SK-N-SH treated with all-trans-retinoic acid at 6 μM for 48 hours (cell line): ENCODE measurements around the gene PBX1.
A peak's percentile ranks its signal among the peaks of the same experiment; 100 is the strongest.

Experiments used
- ATAC-seq: fragments of 200-7000 bp; cut with Tn5 transposase; 3 replicates; pipeline ENCODE4 v1.9.1; 2020; ENCODE audit warnings: mild to moderate bottlenecking, moderate library complexity
- ARNTL ChIP-seq: fragments of 450-650 bp; formaldehyde crosslinking; IDR thresholded peaks from 2 replicates; pipeline ENCODE4 v1.5.0; 2020; ENCODE audit warnings: low read depth, mild to moderate bottlenecking, moderate library complexity, borderline replicate concordance
- CSDC2 ChIP-seq: fragments of 250-450 bp; sonication (Bioruptor Pico); IDR thresholded peaks from 2 replicates; pipeline ENCODE4 v1.5.0; 2020; ENCODE audit warnings: mild to moderate bottlenecking, moderate library complexity
- ESRRG ChIP-seq: fragments of 250-450 bp; sonication (Bioruptor Pico); IDR thresholded peaks from 2 replicates; pipeline ENCODE4 v1.6.1; 2021; ENCODE audit warnings: mild to moderate bottlenecking
- GLIS3 ChIP-seq: fragments of 250-450 bp; sonication (Bioruptor Pico); IDR thresholded peaks from 2 replicates; pipeline ENCODE4 v1.5.0; 2020; ENCODE audit warnings: mild to moderate bottlenecking, moderate library complexity
- ISL1 ChIP-seq: fragments of 250-450 bp; sonication (Bioruptor Pico); IDR thresholded peaks from 2 replicates; pipeline ENCODE4 v2.1.2; 2022; ENCODE audit warnings: mild to moderate bottlenecking, moderate library complexity
- PPARA ChIP-seq: fragments of 250-450 bp; sonication (Bioruptor Pico); IDR thresholded peaks from 2 replicates; pipeline ENCODE4 v1.5.0; 2020; ENCODE audit warnings: mild to moderate bottlenecking, borderline replicate concordance
- RARB ChIP-seq: fragments of 250-450 bp; sonication (Bioruptor Pico); IDR thresholded peaks from 2 replicates; pipeline ENCODE4 v1.8.0; 2021; ENCODE audit warnings: mild to moderate bottlenecking, moderate library complexity
- TCF4 ChIP-seq: fragments of 250-450 bp; sonication (Bioruptor Pico); IDR thresholded peaks from 2 replicates; pipeline ENCODE4 v1.8.0; 2021; ENCODE audit warnings: mild to moderate bottlenecking, moderate library complexity, borderline replicate concordance
- ZC3H10 ChIP-seq: fragments of 250-450 bp; sonication (Bioruptor Pico); IDR thresholded peaks from 2 replicates; pipeline ENCODE4 v1.5.1; 2021; ENCODE audit warnings: mild to moderate bottlenecking, moderate library complexity
- ZFP3 ChIP-seq: fragments of 250-450 bp; sonication (Bioruptor Pico); IDR thresholded peaks from 2 replicates; pipeline ENCODE4 v1.5.0; 2020; ENCODE audit warnings: mild to moderate bottlenecking, moderate library complexity
- ZNF70 ChIP-seq: fragments of 450-650 bp; formaldehyde crosslinking; IDR thresholded peaks from 2 replicates; pipeline ENCODE4 v1.5.0; 2020; ENCODE audit warnings: mild to moderate bottlenecking, moderate library complexity
- TF ChIP-seq, protein P1 (sequence below): fragments of 250-450 bp; sonication (Bioruptor Pico); IDR thresholded peaks from 2 replicates; pipeline ENCODE4 v1.5.1; 2020; ENCODE audit warnings: low read depth, mild to moderate bottlenecking, moderate library complexity
- TF ChIP-seq, protein P2 (sequence below): fragments of 250-450 bp; sonication (Bioruptor Pico); IDR thresholded peaks from 2 replicates; pipeline ENCODE4 v1.5.1; 2021; ENCODE audit warnings: mild to moderate bottlenecking, moderate library complexity
- TF ChIP-seq, protein P3 (sequence below): fragments of 250-450 bp; sonication (Bioruptor Pico); IDR thresholded peaks from 2 replicates; pipeline ENCODE4 v1.8.0; 2020; ENCODE audit warnings: mild to moderate bottlenecking, moderate library complexity, borderline replicate concordance
- TF ChIP-seq, protein P4 (sequence below): fragments of 250-450 bp; sonication (Bioruptor Pico); IDR thresholded peaks from 2 replicates; pipeline ENCODE4 v1.5.0; 2020; ENCODE audit warnings: mild to moderate bottlenecking, moderate library complexity

PBX1 gene

DNA sequence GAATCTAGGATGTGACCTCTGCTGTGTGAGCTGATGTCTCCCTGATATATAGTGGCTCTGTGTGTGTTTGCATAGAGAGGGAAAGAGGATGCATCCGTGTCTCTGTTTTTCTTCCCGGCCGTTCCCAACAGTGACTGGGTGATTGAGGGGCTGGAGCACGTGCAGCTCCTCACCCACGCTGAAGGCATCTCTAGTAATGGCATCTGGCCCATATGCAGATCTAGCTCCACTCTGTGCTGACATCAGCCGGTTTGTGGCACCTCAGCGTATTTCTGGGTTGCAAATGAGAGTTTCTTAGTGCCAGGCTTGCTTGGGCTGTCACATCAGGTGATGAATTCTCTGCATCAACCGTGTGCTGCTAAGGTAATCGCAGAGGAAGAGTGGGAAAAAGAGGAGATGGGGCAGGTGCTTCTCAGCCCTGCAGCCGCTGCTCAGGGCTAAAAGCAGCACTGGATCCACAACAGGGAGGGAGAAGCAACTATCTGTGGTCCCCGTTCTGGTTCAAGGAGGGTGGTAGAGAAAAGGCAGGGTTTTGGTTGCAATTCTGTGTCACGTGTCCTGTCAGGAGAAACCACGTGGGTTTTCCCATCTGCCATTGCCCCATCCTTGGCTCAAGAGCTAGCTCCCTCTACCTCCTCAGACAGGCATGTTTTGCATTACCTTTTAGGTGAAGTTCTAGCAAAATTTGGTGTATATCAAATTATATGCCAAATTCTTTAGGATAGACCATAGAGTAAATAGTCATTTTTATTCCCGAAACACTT lies 282.9 kb downstream of the PBX1 start:
- TF ChIP-seq ESRRG (CRISPR knock-in tag) (no peak), CSDC2 (no peak)
- TF ChIP-seq, protein P1, sequence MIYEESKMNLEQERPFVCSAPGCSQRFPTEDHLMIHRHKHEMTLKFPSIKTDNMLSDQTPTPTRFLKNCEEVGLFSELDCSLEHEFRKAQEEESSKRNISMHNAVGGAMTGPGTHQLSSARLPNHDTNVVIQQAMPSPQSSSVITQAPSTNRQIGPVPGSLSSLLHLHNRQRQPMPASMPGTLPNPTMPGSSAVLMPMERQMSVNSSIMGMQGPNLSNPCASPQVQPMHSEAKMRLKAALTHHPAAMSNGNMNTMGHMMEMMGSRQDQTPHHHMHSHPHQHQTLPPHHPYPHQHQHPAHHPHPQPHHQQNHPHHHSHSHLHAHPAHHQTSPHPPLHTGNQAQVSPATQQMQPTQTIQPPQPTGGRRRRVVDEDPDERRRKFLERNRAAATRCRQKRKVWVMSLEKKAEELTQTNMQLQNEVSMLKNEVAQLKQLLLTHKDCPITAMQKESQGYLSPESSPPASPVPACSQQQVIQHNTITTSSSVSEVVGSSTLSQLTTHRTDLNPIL (CRISPR knock-in tag) = no peak
- TF ChIP-seq, protein P2, sequence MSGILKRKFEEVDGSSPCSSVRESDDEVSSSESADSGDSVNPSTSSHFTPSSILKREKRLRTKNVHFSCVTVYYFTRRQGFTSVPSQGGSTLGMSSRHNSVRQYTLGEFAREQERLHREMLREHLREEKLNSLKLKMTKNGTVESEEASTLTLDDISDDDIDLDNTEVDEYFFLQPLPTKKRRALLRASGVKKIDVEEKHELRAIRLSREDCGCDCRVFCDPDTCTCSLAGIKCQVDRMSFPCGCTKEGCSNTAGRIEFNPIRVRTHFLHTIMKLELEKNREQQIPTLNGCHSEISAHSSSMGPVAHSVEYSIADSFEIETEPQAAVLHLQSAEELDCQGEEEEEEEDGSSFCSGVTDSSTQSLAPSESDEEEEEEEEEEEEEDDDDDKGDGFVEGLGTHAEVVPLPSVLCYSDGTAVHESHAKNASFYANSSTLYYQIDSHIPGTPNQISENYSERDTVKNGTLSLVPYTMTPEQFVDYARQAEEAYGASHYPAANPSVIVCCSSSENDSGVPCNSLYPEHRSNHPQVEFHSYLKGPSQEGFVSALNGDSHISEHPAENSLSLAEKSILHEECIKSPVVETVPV (CRISPR knock-in tag) = no peak
- no peak for ATAC-seq

DNA sequence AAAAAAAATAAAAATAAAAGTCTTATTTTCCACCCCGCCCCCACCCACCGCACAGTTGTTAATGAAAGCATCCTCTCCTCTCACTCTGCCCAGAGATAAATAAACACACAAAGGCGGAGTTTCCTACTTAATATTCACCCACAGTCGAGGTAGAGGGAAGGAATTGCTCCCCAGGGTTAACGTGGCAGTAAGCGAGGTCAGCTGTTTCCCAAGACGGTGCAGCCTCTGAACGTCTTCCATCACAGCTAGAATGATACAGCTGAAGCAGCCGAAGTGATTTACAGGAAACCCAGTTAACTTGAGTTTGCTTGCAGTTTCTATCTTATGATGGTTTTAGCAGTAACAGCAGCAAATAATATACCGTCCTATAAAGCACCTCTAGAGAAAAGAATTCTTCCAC lies 283.9 kb downstream of the PBX1 start:
- ATAC-seq = no peak
- TF ChIP-seq ZFP3 (CRISPR knock-in tag) (no peak), RARB (CRISPR knock-in tag) (no peak), ARNTL (no peak), TCF4 (CRISPR knock-in tag) (no peak), ZNF70 (no peak), PPARA (CRISPR knock-in tag) (no peak), ISL1 (CRISPR knock-in tag) (no peak)
- TF ChIP-seq, protein P1 (CRISPR knock-in tag) = no peak
- TF ChIP-seq, protein P2 (CRISPR knock-in tag) = no peak
- TF ChIP-seq, protein P3, sequence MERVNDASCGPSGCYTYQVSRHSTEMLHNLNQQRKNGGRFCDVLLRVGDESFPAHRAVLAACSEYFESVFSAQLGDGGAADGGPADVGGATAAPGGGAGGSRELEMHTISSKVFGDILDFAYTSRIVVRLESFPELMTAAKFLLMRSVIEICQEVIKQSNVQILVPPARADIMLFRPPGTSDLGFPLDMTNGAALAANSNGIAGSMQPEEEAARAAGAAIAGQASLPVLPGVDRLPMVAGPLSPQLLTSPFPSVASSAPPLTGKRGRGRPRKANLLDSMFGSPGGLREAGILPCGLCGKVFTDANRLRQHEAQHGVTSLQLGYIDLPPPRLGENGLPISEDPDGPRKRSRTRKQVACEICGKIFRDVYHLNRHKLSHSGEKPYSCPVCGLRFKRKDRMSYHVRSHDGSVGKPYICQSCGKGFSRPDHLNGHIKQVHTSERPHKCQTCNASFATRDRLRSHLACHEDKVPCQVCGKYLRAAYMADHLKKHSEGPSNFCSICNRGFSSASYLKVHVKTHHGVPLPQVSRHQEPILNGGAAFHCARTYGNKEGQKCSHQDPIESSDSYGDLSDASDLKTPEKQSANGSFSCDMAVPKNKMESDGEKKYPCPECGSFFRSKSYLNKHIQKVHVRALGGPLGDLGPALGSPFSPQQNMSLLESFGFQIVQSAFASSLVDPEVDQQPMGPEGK = no peak

DNA sequence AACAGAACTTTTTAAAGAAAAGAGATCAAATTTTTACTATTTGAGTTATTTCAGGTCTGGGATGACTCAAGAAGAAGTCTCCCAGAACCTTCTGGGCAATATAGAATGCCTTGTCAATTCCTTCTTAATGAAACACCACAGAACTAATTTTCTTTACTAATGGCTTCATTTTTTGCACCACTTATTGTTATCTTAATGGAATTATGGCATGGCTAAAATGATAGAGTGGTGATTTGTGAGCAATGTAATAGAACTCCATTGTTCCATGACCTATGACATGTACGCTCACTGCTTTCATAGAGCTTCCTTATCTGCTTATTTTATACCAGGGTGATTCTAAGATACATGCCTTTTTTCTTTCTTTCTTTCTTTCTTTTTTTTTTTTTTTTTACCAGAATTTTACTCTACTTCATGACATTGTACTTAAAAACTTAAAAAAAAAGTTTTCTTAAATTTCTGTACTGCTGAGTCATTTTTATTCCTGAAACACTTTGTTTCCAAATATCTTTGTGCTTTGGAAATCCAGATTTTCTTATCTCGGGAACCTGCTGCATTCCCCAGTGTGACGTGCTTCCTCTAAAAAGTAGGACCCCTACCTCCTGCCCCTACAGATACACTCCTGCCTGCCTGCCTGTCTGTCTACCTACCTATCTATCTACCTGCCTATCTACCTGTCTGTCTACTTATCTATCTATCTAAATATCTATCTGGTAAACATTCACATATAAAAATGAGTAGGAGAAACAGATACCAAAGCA lies 284.9 kb downstream of the PBX1 start:
- TF ChIP-seq GLIS3 = 0 out of 2 replicates have a peak, but pooled peaks have one; percentile 28
- TF ChIP-seq, protein P4, sequence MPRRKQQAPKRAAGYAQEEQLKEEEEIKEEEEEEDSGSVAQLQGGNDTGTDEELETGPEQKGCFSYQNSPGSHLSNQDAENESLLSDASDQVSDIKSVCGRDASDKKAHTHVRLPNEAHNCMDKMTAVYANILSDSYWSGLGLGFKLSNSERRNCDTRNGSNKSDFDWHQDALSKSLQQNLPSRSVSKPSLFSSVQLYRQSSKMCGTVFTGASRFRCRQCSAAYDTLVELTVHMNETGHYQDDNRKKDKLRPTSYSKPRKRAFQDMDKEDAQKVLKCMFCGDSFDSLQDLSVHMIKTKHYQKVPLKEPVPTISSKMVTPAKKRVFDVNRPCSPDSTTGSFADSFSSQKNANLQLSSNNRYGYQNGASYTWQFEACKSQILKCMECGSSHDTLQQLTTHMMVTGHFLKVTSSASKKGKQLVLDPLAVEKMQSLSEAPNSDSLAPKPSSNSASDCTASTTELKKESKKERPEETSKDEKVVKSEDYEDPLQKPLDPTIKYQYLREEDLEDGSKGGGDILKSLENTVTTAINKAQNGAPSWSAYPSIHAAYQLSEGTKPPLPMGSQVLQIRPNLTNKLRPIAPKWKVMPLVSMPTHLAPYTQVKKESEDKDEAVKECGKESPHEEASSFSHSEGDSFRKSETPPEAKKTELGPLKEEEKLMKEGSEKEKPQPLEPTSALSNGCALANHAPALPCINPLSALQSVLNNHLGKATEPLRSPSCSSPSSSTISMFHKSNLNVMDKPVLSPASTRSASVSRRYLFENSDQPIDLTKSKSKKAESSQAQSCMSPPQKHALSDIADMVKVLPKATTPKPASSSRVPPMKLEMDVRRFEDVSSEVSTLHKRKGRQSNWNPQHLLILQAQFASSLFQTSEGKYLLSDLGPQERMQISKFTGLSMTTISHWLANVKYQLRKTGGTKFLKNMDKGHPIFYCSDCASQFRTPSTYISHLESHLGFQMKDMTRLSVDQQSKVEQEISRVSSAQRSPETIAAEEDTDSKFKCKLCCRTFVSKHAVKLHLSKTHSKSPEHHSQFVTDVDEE (CRISPR knock-in tag) = no peak
- TF ChIP-seq, protein P1 (CRISPR knock-in tag) = peak; percentile 77; the same call in 1 of the 2 replicates
- TF ChIP-seq ESRRG (CRISPR knock-in tag) = no peak
- TF ChIP-seq ZC3H10 (CRISPR knock-in tag) = no peak
- peak; percentile 99 for TF ChIP-seq ISL1 (CRISPR knock-in tag)
- no peak for TF ChIP-seq ZNF70
- TF ChIP-seq, protein P3 = peak; percentile 75; the same call in 1 of the 2 replicates
- TF ChIP-seq, all 23 proteins: peak for 4
- peak; percentile 29; the same call in 1 of the 3 replicates for ATAC-seq
